SKM-1 (cell line): ENCODE data around the gene RAB28.

Experiments
- DNase-seq: peaks from one replicate; lab custom pipeline; 2025; ENCODE audit not compliant: unreplicated experiment; lab: John Stamatoyannopoulos, UW

Gene RAB28

DNA sequence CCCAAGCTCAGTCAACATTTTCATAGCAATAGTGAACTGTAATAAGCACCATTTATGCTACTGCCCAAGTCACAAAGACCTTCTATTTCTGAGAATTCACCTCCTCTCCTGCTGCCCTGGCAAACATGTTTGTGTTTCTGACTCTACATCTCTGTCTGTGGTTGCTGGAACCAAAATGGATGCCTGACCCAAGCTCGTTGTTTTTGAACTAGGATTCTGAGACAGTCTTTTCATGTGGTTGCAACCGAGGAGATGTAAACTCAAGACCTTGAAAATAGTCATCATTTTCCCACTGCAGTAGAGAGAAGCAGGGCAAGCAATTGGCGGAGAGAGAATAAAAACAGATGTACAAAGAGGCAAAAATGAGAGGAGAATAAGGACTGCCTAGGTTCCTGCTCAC, 160.2 kb downstream of the RAB28 start:
- DNase-seq = no peak

DNA sequence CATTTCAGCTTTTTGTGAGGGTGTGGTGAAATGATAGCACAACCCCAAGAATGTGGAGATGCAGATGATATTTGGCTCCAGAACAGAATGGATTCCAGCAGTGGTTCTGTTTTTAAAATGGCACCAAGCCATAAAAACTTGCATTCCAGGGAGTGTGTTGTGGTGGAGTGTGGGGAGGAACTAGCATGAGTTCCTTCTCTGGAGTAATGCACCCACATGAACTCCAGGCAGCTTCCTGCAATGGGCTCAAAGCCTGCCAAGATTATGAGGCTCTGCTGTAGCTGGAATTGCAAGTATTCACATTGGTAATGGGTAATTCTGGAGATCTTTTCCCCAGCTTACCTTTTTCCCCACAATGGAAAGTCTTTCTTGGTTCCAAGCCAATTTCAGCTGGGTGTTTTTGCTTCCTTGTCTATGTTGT, 161.4 kb downstream of the RAB28 start:
- no peak for DNase-seq
